SK-N-SH (cell line): ENCODE measurements around the gene ZCCHC7. TPM values are rescaled to one million over a fixed set of nuclear protein-coding genes. Genes with fewer than 3 reads are reported as not detected.

Experiments used
- CTCF ChIA-PET: fragments of 300-600, 350-600 bp; formaldehyde crosslinking; extraction: SDS; loops from one replicate; lab custom pipeline; 2021; lab: Yijun Ruan, JAX
- POLR2A ChIA-PET: fragments of 350-600 bp; sonication (Branson Sonifier 250); formaldehyde crosslinking; extraction: SDS; loops from one replicate; lab custom pipeline; 2020; ENCODE audit warnings: antibody characterized with exemption, inconsistent platforms; lab: Yijun Ruan, JAX
- DNase-seq: peaks from one replicate; pipeline ENCODE4 v3.0.0; 2012
- H2AFZ ChIP-seq: fragments of 200-600 bp; sonication (generic); 2 replicates; pipeline ENCODE4 v1.8.1; 2016; ENCODE audit warnings: antibody characterized with exemption, mild to moderate bottlenecking, low read depth
- H3F3A ChIP-seq: fragments of 200-600 bp; sonication (generic); replicated peaks from 2 replicates; pipeline ENCODE3; 2016; ENCODE audit warnings: antibody characterized with exemption, mild to moderate bottlenecking; ENCODE audit not compliant: insufficient read depth
- H3K27ac ChIP-seq, 2 experiments: fragments of 200-500 bp in 1 of 2; fragments of 200-600 bp in 1 of 2; sonication (Bioruptor generic) in 1 of 2; sonication (generic), shearing (Covaris generic) in 1 of 2; 2 replicates each; pipeline versions ENCODE4 v1.5.1 to v1.6.1; 2014 to 2016; ENCODE audit warnings: low read depth in 2 of 2, inconsistent platforms in 1 of 2, low read length in 1 of 2, mild to moderate bottlenecking in 1 of 2, mixed read lengths in 1 of 2
- H3K27me3 ChIP-seq: fragments of 200-600 bp; sonication (generic), shearing (Covaris generic); 2 replicates; pipeline ENCODE4 v1.6.1; 2016; ENCODE audit warnings: mixed run types; ENCODE audit not compliant: insufficient read depth
- H3K36me3 ChIP-seq, 2 experiments: fragments of 200-500 bp in 1 of 2; fragments of 200-600 bp in 1 of 2; sonication (Bioruptor generic) in 1 of 2; sonication (generic) in 1 of 2; replicated peaks in 1 of 2; 2 replicates each; pipeline versions ENCODE3 to v1.5.1; 2014 to 2016; ENCODE audit warnings: low read length in 1 of 2, mild to moderate bottlenecking in 1 of 2; ENCODE audit not compliant: insufficient read depth in 2 of 2, control insufficient read depth in 1 of 2
- H3K4me1 ChIP-seq, 2 experiments: fragments of 200-500 bp in 1 of 2; fragments of 200-600 bp in 1 of 2; sonication (Bioruptor generic) in 1 of 2; sonication (generic), shearing (Covaris generic) in 1 of 2; 2 replicates each; pipeline versions ENCODE4 v1.5.1 to v1.6.1; 2014 to 2016; ENCODE audit warnings: low read depth in 1 of 2, low read length in 1 of 2, mixed run types in 1 of 2; ENCODE audit not compliant: insufficient read depth in 2 of 2, control insufficient read depth in 1 of 2
- H3K4me2 ChIP-seq: fragments of 200-600 bp; sonication (generic), shearing (Covaris generic); 2 replicates; pipeline ENCODE4 v1.6.1; 2017; ENCODE audit warnings: mixed run types
- H3K4me3 ChIP-seq, 2 experiments: fragments of 200-500 bp in 1 of 2; fragments of 200-600 bp in 1 of 2; sonication (Bioruptor generic) in 1 of 2; sonication (generic), shearing (Covaris generic) in 1 of 2; 2 replicates each; pipeline versions ENCODE4 v1.5.1 to v1.8.1; 2014 to 2016; ENCODE audit warnings: low read depth in 2 of 2, inconsistent platforms in 1 of 2, low read length in 1 of 2, mild to moderate bottlenecking in 1 of 2, mixed read lengths in 1 of 2, moderate library complexity in 1 of 2
- H3K79me2 ChIP-seq: fragments of 200-600 bp; sonication (generic); 2 replicates; pipeline ENCODE4 v1.8.1; 2017; ENCODE audit warnings: mild to moderate bottlenecking; ENCODE audit not compliant: insufficient read depth
- H3K9ac ChIP-seq: fragments of 200-600 bp; sonication (generic); 2 replicates; pipeline ENCODE4 v1.6.1; 2017; ENCODE audit warnings: mixed run types
- H3K9me2 ChIP-seq: fragments of 200-600 bp; sonication (generic); 2 replicates; pipeline ENCODE4 v1.6.1; 2017; ENCODE audit warnings: mixed run types
- H3K9me3 ChIP-seq: fragments of 200-600 bp; sonication (generic); 2 replicates; pipeline ENCODE4 v1.6.1; 2017; ENCODE audit warnings: mixed run types, mild to moderate bottlenecking, moderate library complexity
- H4K20me1 ChIP-seq: fragments of 200-600 bp; sonication (generic); 2 replicates; pipeline ENCODE4 v1.6.1; 2017; ENCODE audit warnings: mild to moderate bottlenecking, mixed run types; ENCODE audit not compliant: insufficient read depth
- ELF1 ChIP-seq: IDR thresholded peaks from 2 replicates; pipeline ENCODE4 v1.4.0; 2012
- EP300 ChIP-seq, 2 experiments: IDR thresholded peaks; 2 replicates each; pipeline versions ENCODE4 v1.4.0 to v1.6.1; 2012; ENCODE audit warnings: borderline replicate concordance in 1 of 2, low read depth in 1 of 2, low read length in 1 of 2
- GABPA ChIP-seq: IDR thresholded peaks from 2 replicates; pipeline ENCODE4 v1.4.0; 2012; ENCODE audit warnings: low read depth, mild to moderate bottlenecking
- IRF3 ChIP-seq: fragments of 150-350 bp; IDR thresholded peaks from 2 replicates; pipeline ENCODE4 v1.6.1; 2016; ENCODE audit warnings: mild to moderate bottlenecking, low read depth, low read length
- JUND ChIP-seq: IDR thresholded peaks from 2 replicates; pipeline ENCODE4 v1.4.0; 2012
- MEF2A ChIP-seq: IDR thresholded peaks from 2 replicates; pipeline ENCODE4 v1.4.0; 2012; ENCODE audit warnings: low read depth, borderline replicate concordance
- MXI1 ChIP-seq: IDR thresholded peaks from 2 replicates; pipeline ENCODE4 v1.6.1; 2012; ENCODE audit warnings: mild to moderate bottlenecking, low read depth, low read length, improper control_type of control experiment
- NFIC ChIP-seq: IDR thresholded peaks from 2 replicates; pipeline ENCODE4 v1.4.0; 2012; ENCODE audit warnings: borderline replicate concordance
- PBX3 ChIP-seq: IDR thresholded peaks from 2 replicates; pipeline ENCODE4; 2012
- RCOR1 ChIP-seq: fragments of 150-350 bp; IDR thresholded peaks from 2 replicates; pipeline ENCODE4 v1.6.1; 2017; ENCODE audit warnings: antibody characterized with exemption, low read length
- TAF1 ChIP-seq: IDR thresholded peaks from 2 replicates; pipeline ENCODE4 v1.6.1; 2012; ENCODE audit warnings: low read depth, mild to moderate bottlenecking, low read length, moderate library complexity, borderline replicate concordance
- TCF12 ChIP-seq: IDR thresholded peaks from 2 replicates; pipeline ENCODE4 v1.4.0; 2012
- USF2 ChIP-seq: fragments of 150-350 bp; IDR thresholded peaks from 2 replicates; pipeline ENCODE4 v1.6.1; 2017; ENCODE audit warnings: antibody characterized with exemption, low read length, low read depth, borderline replicate concordance
- WGBS: methylation state at CpG from one replicate; pipeline ENCODE4 v1.1.6; 2017; ENCODE audit warnings: low lambda C conversion rate; 5-methylcytosine and 5-hydroxymethylcytosine counted together
- polyA plus RNA-seq, 3 experiments: library from polyadenylated mRNA; depleted of rRNA; stranded (reverse); fragments of >200 nt; gene quantifications; 2 replicates each; pipeline ENCODE4 v1.2.3, GENCODE V29; 2012
- TF ChIP-seq, protein P1 (sequence below): fragments of 200-600 bp; sonication (generic); IDR thresholded peaks from 2 replicates; pipeline ENCODE4 v1.6.1; 2017; ENCODE audit warnings: antibody characterized with exemption, mild to moderate bottlenecking, moderate library complexity
- TF ChIP-seq, protein P2 (sequence below): IDR thresholded peaks from 2 replicates; pipeline ENCODE4 v1.4.0; 2012; ENCODE audit warnings: low read depth

Gene ZCCHC7
- polyA plus RNA-seq, 1 of the 3 experiments (the other 2 are of a cell fraction), result 12.6 TPM

GRCh38 chr9:37271679-37272078 lies 151.3 kb downstream of the ZCCHC7 start:
- ChIA-PET POLR2A (no interaction called here), CTCF (interaction anchor here (1.4 kb wide), 1 partner anchor 399 kb away, joined by 4 read pairs; no protein-coding TSS in a partner anchor)
- Histone ChIP-seq H3K4me2 (no peak overlapping the region), H3K4me3 (no peak overlapping the region), H3K4me1 (no peaks in the 10 kb centered on the region), H3K9ac (no peak overlapping the region), H2AFZ (no peak overlapping the region), H3K79me2 (peaks cover 21% of the 10 kb centered on the region), H4K20me1 (no peaks in the 10 kb centered on the region), H3K9me2 (no peaks in the 10 kb centered on the region), H3F3A (peaks cover 8% of the 10 kb centered on the region), H3K36me3 (peaks cover 0 to 11% of the 10 kb centered on the region in 2 experiments), H3K27me3 (no peaks in the 10 kb centered on the region), H3K27ac (no peak overlapping the region), H3K9me3 (no peaks in the 10 kb centered on the region)
- TF ChIP-seq RCOR1, result no peak
- TF ChIP-seq JUND, result no peak
- no peak for TF ChIP-seq TCF12
- no peak for TF ChIP-seq USF2
- TF ChIP-seq GABPA, result no peak
- TF ChIP-seq MXI1, result no peak
- TF ChIP-seq MEF2A, result no peak
- no peak for TF ChIP-seq NFIC
- TF ChIP-seq TAF1, result no peak
- TF ChIP-seq EP300 (IDR thresholded peaks at IDR 0.05; ENCODE audit: borderline replicate concordance in 1 of 2, low read depth in 1 of 2, low read length in 1 of 2), result no peak
- no peak for TF ChIP-seq IRF3
- TF ChIP-seq, protein P1, sequence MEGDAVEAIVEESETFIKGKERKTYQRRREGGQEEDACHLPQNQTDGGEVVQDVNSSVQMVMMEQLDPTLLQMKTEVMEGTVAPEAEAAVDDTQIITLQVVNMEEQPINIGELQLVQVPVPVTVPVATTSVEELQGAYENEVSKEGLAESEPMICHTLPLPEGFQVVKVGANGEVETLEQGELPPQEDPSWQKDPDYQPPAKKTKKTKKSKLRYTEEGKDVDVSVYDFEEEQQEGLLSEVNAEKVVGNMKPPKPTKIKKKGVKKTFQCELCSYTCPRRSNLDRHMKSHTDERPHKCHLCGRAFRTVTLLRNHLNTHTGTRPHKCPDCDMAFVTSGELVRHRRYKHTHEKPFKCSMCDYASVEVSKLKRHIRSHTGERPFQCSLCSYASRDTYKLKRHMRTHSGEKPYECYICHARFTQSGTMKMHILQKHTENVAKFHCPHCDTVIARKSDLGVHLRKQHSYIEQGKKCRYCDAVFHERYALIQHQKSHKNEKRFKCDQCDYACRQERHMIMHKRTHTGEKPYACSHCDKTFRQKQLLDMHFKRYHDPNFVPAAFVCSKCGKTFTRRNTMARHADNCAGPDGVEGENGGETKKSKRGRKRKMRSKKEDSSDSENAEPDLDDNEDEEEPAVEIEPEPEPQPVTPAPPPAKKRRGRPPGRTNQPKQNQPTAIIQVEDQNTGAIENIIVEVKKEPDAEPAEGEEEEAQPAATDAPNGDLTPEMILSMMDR, result no peak
- TF ChIP-seq, protein P2, sequence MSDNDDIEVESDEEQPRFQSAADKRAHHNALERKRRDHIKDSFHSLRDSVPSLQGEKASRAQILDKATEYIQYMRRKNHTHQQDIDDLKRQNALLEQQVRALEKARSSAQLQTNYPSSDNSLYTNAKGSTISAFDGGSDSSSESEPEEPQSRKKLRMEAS, result no peak
- TF ChIP-seq PBX3, result no peak
- TF ChIP-seq ELF1, result no peak
- no peak for DNase-seq
- 97% methylated on average over 6 of the region's 6 CpGs for WGBS
